ENCODE results near the gene IL3.

Gene IL3

DNA sequence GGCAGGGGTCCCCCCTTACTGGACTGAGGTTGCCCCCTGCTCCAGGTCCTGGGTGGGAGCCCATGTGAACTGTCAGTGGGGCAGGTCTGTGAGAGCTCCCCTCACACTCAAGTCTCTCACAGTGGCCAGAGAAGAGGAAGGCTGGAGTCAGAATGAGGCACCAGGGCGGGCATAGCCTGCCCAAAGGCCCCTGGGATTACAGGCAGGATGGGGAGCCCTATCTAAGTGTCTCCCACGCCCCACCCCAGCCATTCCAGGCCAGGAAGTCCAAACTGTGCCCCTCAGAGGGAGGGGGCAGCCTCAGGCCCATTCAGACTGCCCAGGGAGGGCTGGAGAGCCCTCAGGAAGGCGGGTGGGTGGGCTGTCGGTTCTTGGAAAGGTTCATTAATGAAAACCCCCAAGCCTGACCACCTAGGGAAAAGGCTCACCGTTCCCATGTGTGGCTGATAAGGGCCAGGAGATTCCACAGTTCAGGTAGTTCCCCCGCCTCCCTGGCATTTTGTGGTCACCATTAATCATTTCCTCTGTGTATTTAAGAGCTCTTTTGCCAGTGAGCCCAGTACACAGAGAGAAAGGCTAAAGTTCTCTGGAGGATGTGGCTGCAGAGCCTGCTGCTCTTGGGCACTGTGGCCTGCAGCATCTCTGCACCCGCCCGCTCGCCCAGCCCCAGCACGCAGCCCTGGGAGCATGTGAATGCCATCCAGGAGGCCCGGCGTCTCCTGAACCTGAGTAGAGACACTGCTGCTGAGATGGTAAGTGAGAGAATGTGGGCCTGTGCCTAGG lies 13.0 kb downstream of the IL3 start, which contains the start of gene CSF2:
TSS of gene CSF2 (plus strand) at position 559 of the 783 bp plus-strand sequence. CDS start at position 594, 35 bp downstream.
- no peak for DNase-seq

- no peak for DNase-seq
Measured at GRCh38 chr5:132074091-132074771, 13.8 kb downstream of the IL3 start.

DNA sequence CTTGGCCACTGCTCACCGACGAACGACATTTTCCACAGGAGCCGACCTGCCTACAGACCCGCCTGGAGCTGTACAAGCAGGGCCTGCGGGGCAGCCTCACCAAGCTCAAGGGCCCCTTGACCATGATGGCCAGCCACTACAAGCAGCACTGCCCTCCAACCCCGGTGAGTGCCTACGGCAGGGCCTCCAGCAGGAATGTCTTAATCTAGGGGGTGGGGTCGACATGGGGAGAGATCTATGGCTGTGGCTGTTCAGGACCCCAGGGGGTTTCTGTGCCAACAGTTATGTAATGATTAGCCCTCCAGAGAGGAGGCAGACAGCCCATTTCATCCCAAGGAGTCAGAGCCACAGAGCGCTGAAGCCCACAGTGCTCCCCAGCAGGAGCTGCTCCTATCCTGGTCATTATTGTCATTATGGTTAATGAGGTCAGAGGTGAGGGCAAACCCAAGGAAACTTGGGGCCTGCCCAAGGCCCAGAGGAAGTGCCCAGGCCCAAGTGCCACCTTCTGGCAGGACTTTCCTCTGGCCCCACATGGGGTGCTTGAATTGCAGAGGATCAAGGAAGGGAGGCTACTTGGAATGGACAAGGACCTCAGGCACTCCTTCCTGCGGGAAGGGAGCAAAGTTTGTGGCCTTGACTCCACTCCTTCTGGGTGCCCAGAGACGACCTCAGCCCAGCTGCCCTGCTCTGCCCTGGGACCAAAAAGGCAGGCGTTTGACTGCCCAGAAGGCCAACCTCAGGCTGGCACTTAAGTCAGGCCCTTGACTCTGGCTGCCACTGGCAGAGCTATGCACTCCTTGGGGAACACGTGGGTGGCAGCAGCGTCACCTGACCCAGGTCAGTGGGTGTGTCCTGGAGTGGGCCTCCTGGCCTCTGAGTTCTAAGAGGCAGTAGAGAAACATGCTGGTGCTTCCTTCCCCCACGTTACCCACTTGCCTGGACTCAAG lies 14.6 kb downstream of the IL3 start:
- DNase-seq = no peak

DNA sequence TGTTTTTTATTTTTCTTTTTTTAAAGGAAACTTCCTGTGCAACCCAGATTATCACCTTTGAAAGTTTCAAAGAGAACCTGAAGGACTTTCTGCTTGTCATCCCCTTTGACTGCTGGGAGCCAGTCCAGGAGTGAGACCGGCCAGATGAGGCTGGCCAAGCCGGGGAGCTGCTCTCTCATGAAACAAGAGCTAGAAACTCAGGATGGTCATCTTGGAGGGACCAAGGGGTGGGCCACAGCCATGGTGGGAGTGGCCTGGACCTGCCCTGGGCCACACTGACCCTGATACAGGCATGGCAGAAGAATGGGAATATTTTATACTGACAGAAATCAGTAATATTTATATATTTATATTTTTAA lies 15.2 kb downstream of the IL3 start:
- DNase-seq = no peak

- DNase-seq = peak in 1 of 2 experiments; percentile 25
Measured at GRCh38 chr5:132076202-132076830, 15.9 kb downstream of the IL3 start.

- DNase-seq = no peak
Measured at GRCh38 chr5:132076983-132077382, 16.5 kb downstream of the IL3 start.

- DNase-seq = no peak
Measured at GRCh38 chr5:132079081-132079480, 18.6 kb downstream of the IL3 start.

DNA sequence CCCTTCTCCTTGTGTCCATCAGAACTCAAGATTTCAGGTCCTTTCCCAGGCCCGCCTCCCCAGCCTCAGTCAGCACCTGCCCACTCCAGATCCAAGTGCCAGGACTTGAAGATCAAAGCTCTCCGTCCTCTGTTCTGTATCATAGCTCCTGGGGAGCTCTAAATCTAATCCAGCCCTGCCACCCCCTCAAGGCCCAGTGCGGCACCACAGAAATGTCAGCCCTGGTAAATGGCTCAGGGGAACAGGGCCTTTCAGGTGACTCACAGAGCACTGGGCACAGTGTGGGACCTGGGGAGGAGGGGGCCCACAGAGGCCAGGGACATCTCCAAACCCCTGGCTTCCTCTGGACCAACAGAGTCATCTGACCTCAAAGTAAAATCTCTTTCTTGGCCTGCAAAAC lies 19.2 kb downstream of the IL3 start:
- DNase-seq = no peak

- DNase-seq = no peak
Measured at GRCh38 chr5:132080595-132080994, 20.1 kb downstream of the IL3 start.

GRCh38 chr5:132081458-132081857 lies 21.0 kb downstream of the IL3 start:
- DNase-seq = no peak

DNA sequence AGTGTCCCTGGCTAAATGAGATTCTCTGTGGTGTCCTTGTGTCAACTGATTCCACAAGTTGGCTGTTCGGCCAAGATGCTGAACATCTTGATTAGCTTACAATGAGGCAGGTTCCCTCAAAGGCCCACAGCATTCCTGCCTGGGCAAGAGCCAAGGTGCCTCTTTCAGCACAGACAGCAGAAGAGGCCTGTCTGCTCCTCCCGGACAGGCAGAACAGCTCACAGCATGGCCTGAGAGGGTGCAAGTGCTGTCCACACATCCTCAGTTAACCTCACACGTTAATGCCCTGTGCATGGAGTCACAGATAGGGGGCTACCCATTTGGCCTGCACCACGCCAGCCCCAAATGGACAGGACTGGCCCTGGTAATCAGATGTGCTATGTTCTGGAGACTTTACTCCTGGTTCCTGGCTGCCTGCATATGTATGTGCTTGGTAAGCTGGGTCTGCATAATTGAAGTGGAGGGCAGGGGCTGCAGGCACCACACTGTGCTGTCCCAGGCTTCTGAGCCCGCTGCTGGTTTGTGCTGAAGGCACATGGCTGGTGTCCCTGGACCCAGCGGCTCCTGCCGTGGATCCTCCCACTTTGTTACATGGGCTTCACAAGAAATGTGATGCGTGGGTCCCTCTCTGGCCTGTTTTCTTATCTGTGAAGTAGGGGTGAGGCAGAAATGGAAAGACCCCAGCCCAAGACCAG lies 22.0 kb downstream of the IL3 start:
- no peak for DNase-seq

GRCh38 chr5:132083071-132083678 lies 22.7 kb downstream of the IL3 start:
- no peak for DNase-seq

GRCh38 chr5:132085686-132086085 lies 25.2 kb downstream of the IL3 start:
- DNase-seq = no peak

DNA sequence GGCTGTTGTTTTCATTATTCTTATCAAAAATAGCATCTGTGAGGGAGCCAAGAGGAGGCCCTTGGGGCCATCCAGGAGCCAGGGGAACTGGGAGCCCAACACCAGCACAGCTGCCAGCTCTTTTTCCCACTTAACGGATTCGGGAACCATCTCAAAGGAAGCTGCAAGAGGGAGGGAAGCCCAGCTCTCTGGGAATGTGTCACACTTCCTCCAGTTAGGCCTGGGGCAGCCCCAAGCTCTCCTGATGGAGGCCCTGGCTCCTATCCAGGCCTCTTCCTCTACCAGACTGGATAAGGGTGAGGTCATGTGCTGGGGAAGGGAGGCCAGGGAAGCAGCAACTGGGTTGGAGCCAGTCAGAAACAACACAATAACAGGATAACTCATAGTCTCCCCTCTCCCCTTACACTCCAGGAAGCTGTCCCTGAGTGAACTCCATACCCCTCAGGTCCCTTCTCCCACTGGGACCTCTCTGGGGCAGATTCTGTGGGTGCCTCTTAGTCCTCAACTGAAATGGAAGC lies 25.9 kb downstream of the IL3 start:
- no peak for DNase-seq

DNA sequence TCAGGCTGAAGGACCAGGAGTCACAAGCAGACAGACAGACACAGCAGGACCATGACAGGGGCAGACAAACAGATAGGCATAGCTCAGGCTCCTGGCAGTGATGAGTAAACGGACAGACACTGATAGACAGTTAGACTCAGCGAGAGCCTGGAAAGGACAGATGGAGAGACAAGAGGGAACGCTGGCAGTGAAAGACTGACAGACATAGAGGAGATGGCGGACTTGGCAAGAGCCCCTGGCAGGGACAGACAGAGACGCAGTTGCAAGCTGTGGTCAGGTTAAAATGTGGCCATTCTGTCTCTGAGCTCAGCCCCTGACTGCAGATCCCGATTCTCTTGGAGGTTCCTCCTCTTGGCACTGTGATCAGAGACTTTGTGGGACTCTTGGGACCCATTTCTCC lies 26.7 kb downstream of the IL3 start:
- no peak for DNase-seq

GRCh38 chr5:132087661-132088060 lies 27.2 kb downstream of the IL3 start:
- no peak for DNase-seq

DNA sequence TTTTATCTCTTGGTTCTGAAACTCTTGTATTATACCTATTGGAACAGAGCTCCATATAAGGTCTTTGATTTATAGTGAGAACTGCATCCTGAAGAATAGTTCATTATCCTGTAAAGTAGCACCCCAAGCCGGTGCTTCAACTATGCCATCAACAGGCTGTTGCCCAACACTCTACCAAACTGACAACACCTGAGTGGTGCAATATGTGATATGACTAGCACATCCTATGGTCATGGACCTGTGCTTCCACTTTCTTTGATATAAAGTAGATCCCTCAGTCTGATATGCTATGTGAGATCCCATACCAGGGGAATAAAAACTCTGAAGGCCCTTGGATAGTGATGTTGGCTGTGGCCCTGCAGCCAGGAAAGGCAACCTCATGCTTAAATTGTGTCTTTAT lies 28.9 kb downstream of the IL3 start:
- DNase-seq = no peak

DNA sequence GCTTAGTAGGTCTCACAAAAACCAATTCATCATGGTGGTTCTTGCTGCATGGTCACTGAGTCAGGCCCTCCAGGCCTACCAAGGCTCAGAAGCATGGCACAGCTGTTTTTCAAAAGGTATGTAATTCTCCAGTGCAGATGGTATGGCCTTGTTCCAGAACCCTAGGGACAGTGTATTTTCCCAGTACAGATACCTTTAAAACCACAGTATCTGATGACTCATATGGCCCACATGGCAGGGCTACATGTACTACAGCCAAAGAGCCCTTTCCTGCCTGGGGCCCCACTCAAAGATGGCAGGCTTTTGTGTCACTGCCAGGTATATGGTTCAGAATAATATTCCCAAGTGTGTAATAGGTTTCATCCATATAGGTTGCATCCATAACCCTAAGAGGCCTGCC lies 29.7 kb downstream of the IL3 start:
- no peak for DNase-seq

- no peak for DNase-seq
Measured at GRCh38 chr5:132093271-132093670, 32.8 kb downstream of the IL3 start.

GRCh38 chr5:132094393-132095076 lies 34.1 kb downstream of the IL3 start:
- no peak for DNase-seq

- no peak for DNase-seq
Measured at GRCh38 chr5:132095077-132095410, 34.6 kb downstream of the IL3 start.
